H1 (cell line): ENCODE data around the gene GON4L. TPM values are rescaled to one million over a fixed set of nuclear protein-coding genes. Genes with fewer than 3 reads are reported as not detected.

Experiments used
- CTCF ChIA-PET: fragments of 300-600 bp; sonication (Branson Sonifier 250); formaldehyde crosslinking; loops from one replicate; lab custom pipeline; 2021; ENCODE audit not compliant: partially characterized antibody; lab: Charles Lee
- POLR2A ChIA-PET: fragments of 300-600 bp; sonication (Branson Sonifier 250); formaldehyde crosslinking; loops from one replicate; lab custom pipeline; 2021; ENCODE audit warnings: inconsistent platforms; ENCODE audit not compliant: partially characterized antibody; lab: Charles Lee
- DNase-seq, 2 experiments: peaks; one replicate each; pipeline versions ENCODE4 v3.0.0 to v3.0.0-alpha.2; 2010 to 2022; ENCODE audit warnings: low spot score in 2 of 2, low read depth in 1 of 2, mixed read lengths in 1 of 2
- FAIRE-seq: peaks from 2 replicates; lab custom pipeline; 2011; peaks lifted over from hg19 to GRCh38; lab: Jason Lieb, UNC
- H2AFZ ChIP-seq: 2 replicates; pipeline ENCODE4 v1.8.1; 2012; ENCODE audit warnings: low read length, inconsistent platforms
- H2AK5ac ChIP-seq: 2 replicates; pipeline ENCODE4 v1.6.1; 2013; ENCODE audit warnings: low read depth, low read length
- H2BK120ac ChIP-seq: replicated peaks from 2 replicates; pipeline ENCODE3; 2013; ENCODE audit warnings: low read depth, low read length, inconsistent platforms
- H2BK12ac ChIP-seq: 2 replicates; pipeline ENCODE4 v1.6.1; 2013; ENCODE audit warnings: low read depth, low read length
- H2BK15ac ChIP-seq: 2 replicates; pipeline ENCODE4 v1.6.1; 2013; ENCODE audit warnings: low read length
- H2BK20ac ChIP-seq: 2 replicates; pipeline ENCODE4 v1.6.1; 2013; ENCODE audit warnings: low read length
- H2BK5ac ChIP-seq: 2 replicates; pipeline ENCODE4 v1.6.1; 2013; ENCODE audit warnings: low read depth, low read length
- H3K14ac ChIP-seq: 2 replicates; pipeline ENCODE4 v1.6.1; 2013; ENCODE audit warnings: inconsistent platforms; ENCODE audit not compliant: insufficient read length
- H3K18ac ChIP-seq: 2 replicates; pipeline ENCODE4 v1.6.1; 2013; ENCODE audit warnings: low read length; ENCODE audit errors: extremely low read depth
- H3K23ac ChIP-seq: 2 replicates; pipeline ENCODE4 v1.6.1; 2013; ENCODE audit warnings: inconsistent platforms; ENCODE audit not compliant: insufficient read length
- H3K23me2 ChIP-seq: 2 replicates; pipeline ENCODE4 v1.6.1; 2013; ENCODE audit warnings: low read depth, low read length
- H3K27ac ChIP-seq: 2 replicates; pipeline ENCODE4 v1.6.1; 2011; ENCODE audit warnings: low read depth, low read length, inconsistent platforms
- H3K27me3 ChIP-seq, 4 experiments: replicated peaks in 1 of 4; 1 replicate in 1 of 4; 2 replicates in 3 of 4; pipeline versions ENCODE4 v1.6.1 to v1.8.1; 2011 to 2013; ENCODE audit warnings: low read length in 3 of 4, mild to moderate bottlenecking in 3 of 4, inconsistent platforms in 2 of 4, mixed read lengths in 2 of 4, moderate library complexity in 1 of 4; ENCODE audit not compliant: control insufficient read depth in 3 of 4, insufficient read depth in 3 of 4; ENCODE audit errors: extremely low read depth in 1 of 4
- H3K36me3 ChIP-seq, 4 experiments: 2 replicates each; pipeline versions ENCODE4 v1.6.1 to v1.8.1; 2011 to 2013; ENCODE audit warnings: mild to moderate bottlenecking in 4 of 4, low read length in 3 of 4, moderate library complexity in 2 of 4, control low read depth in 1 of 4, inconsistent platforms in 1 of 4; ENCODE audit not compliant: insufficient read depth in 4 of 4, control insufficient read depth in 2 of 4
- H3K4ac ChIP-seq: replicated peaks from 2 replicates; pipeline ENCODE3; 2013; ENCODE audit warnings: low read length, low read depth, mixed read lengths, inconsistent platforms; ENCODE audit not compliant: insufficient read length
- H3K4me1 ChIP-seq, 4 experiments: replicated peaks in 1 of 4; 1 replicate in 1 of 4; 2 replicates in 3 of 4; pipeline versions ENCODE4 v1.6.1 to v1.8.1; 2011 to 2013; ENCODE audit warnings: low read length in 3 of 4, inconsistent platforms in 2 of 4, mixed read lengths in 1 of 4; ENCODE audit not compliant: insufficient read depth in 4 of 4, control insufficient read depth in 3 of 4
- H3K4me2 ChIP-seq, 2 experiments: 2 replicates each; pipeline versions ENCODE4 v1.6.1 to v1.8.1; 2011 to 2013; ENCODE audit warnings: low read depth in 2 of 2, low read length in 2 of 2, control low read depth in 1 of 2, inconsistent platforms in 1 of 2, mild to moderate bottlenecking in 1 of 2; ENCODE audit not compliant: insufficient read depth in 1 of 2
- H3K4me3 ChIP-seq, 4 experiments: fragments of 200-600, 300-600 bp in 1 of 4; sonication (generic), shearing (Covaris generic), sonication (Bioruptor Twin) in 1 of 4; 2 replicates each; pipeline versions ENCODE4 v1.5.1 to v1.8.1; 2011 to 2016; ENCODE audit warnings: low read length in 4 of 4, low read depth in 3 of 4, control low read depth in 2 of 4, inconsistent platforms in 2 of 4, mild to moderate bottlenecking in 2 of 4, mixed read lengths in 1 of 4, moderate library complexity in 1 of 4; ENCODE audit not compliant: insufficient read depth in 2 of 4; ENCODE audit errors: extremely low read depth in 1 of 4
- H3K56ac ChIP-seq: replicated peaks from 2 replicates; pipeline ENCODE3; 2013; ENCODE audit warnings: low read depth, mild to moderate bottlenecking, mixed read lengths, low read length, inconsistent platforms; ENCODE audit not compliant: insufficient read length
- H3K79me1 ChIP-seq: 2 replicates; pipeline ENCODE4 v1.6.1; 2013; ENCODE audit warnings: low read depth, low read length, control low read depth
- H3K79me2 ChIP-seq, 2 experiments: 2 replicates each; pipeline versions ENCODE4 v1.6.1 to v1.8.1; 2012 to 2013; ENCODE audit warnings: low read length in 2 of 2, mild to moderate bottlenecking in 2 of 2, inconsistent platforms in 1 of 2; ENCODE audit not compliant: insufficient read depth in 2 of 2, control insufficient read depth in 1 of 2
- H3K9ac ChIP-seq, 4 experiments: replicated peaks in 1 of 4; 1 replicate in 1 of 4; 2 replicates in 3 of 4; pipeline versions ENCODE4 v1.6.1 to v1.8.1; 2011 to 2013; ENCODE audit warnings: low read depth in 3 of 4, low read length in 3 of 4, control low read depth in 2 of 4, mild to moderate bottlenecking in 2 of 4, moderate library complexity in 2 of 4, inconsistent platforms in 1 of 4; ENCODE audit errors: extremely low read depth in 1 of 4
- H3K9me3 ChIP-seq, 2 experiments: 2 replicates each; pipeline versions ENCODE4 v1.6.1 to v1.8.1; 2012 to 2013; ENCODE audit warnings: mild to moderate bottlenecking in 2 of 2, moderate library complexity in 2 of 2, control low read depth in 1 of 2, inconsistent platforms in 1 of 2, low read depth in 1 of 2, low read length in 1 of 2, mixed read lengths in 1 of 2; ENCODE audit not compliant: insufficient read depth in 2 of 2
- H4K20me1 ChIP-seq, 2 experiments: replicated peaks in 1 of 2; 2 replicates each; pipeline versions ENCODE3 to v1.8.1; 2011 to 2013; ENCODE audit warnings: inconsistent platforms in 2 of 2, low read length in 2 of 2, mild to moderate bottlenecking in 1 of 2; ENCODE audit not compliant: insufficient read depth in 2 of 2, control insufficient read depth in 1 of 2
- H4K5ac ChIP-seq: 2 replicates; pipeline ENCODE4 v1.6.1; 2013; ENCODE audit warnings: low read length, low read depth, mixed read lengths, inconsistent platforms; ENCODE audit not compliant: insufficient read length
- H4K8ac ChIP-seq: 2 replicates; pipeline ENCODE4 v1.8.0; 2013; ENCODE audit warnings: mild to moderate bottlenecking, moderate library complexity, low read length, inconsistent platforms; ENCODE audit not compliant: insufficient read depth; ENCODE audit errors: extremely low read depth
- H4K91ac ChIP-seq: replicated peaks from 2 replicates; pipeline ENCODE3; 2013; ENCODE audit warnings: low read length, mixed read lengths, inconsistent platforms; ENCODE audit not compliant: insufficient read length
- BCL11A ChIP-seq, 2 experiments: IDR thresholded peaks; one replicate each; pipeline ENCODE4 v1.6.1; 2011; ENCODE audit warnings: low read depth in 2 of 2, low read length in 2 of 2, mild to moderate bottlenecking in 2 of 2
- CHD1 ChIP-seq: IDR thresholded peaks from 2 replicates; pipeline ENCODE4 v1.6.1; 2012; ENCODE audit warnings: low read depth, low read length, improper control_type of control experiment
- CTCF ChIP-seq, 3 experiments: IDR thresholded peaks; 1 replicate in 2 of 3; 2 replicates in 1 of 3; pipeline versions ENCODE4 v1.5.1 to v1.6.1; 2011; ENCODE audit warnings: low read length in 3 of 3, mild to moderate bottlenecking in 3 of 3, inconsistent platforms in 2 of 3, low read depth in 1 of 3, moderate library complexity in 1 of 3; ENCODE audit not compliant: insufficient read depth in 1 of 3; ENCODE audit errors: control extremely low read depth in 1 of 3
- FOSL1 ChIP-seq: IDR thresholded peaks from 2 replicates; pipeline ENCODE4 v1.6.1; 2011; ENCODE audit warnings: mild to moderate bottlenecking, low read depth, low read length, moderate library complexity; ENCODE audit not compliant: insufficient read depth
- GABPA ChIP-seq: IDR thresholded peaks from 2 replicates; pipeline ENCODE4 v1.6.1; 2011; ENCODE audit warnings: mild to moderate bottlenecking, low read length, moderate library complexity, borderline replicate concordance; ENCODE audit not compliant: insufficient read depth
- NRF1 ChIP-seq: IDR thresholded peaks from 2 replicates; pipeline ENCODE4 v1.6.1; 2011; ENCODE audit warnings: mild to moderate bottlenecking, low read depth, low read length, improper control_type of control experiment
- PHF8 ChIP-seq: fragments of 200-600 bp; sonication (generic); conservative IDR thresholded peaks from 2 replicates; pipeline ENCODE4 v1.7.1; 2012; ENCODE audit warnings: low read depth, mild to moderate bottlenecking, inconsistent platforms, low read length, moderate library complexity
- RAD21 ChIP-seq, 2 experiments: IDR thresholded peaks in 1 of 2; conservative IDR thresholded peaks in 1 of 2; 2 replicates each; pipeline ENCODE4 v1.6.1; 2011; ENCODE audit warnings: low read depth in 2 of 2, low read length in 2 of 2, improper control_type of control experiment in 1 of 2, inconsistent platforms in 1 of 2, mild to moderate bottlenecking in 1 of 2, moderate library complexity in 1 of 2
- TAF1 ChIP-seq: IDR thresholded peaks from 2 replicates; pipeline ENCODE4 v1.6.1; 2011; ENCODE audit warnings: mild to moderate bottlenecking, low read depth, low read length
- USF2 ChIP-seq: IDR thresholded peaks from 2 replicates; pipeline ENCODE4 v1.6.1; 2011; ENCODE audit warnings: low read length, improper control_type of control experiment
- WGBS, 2 experiments: shearing (Covaris generic) in 1 of 2; methylation state at CpG; one replicate each; pipeline versions ENCODE4 v1.1.6 to v1.1.7; 2013 to 2015; ENCODE audit warnings: low lambda C conversion rate in 2 of 2, mixed read lengths in 2 of 2, inconsistent platforms in 1 of 2, low coverage in 1 of 2, missing lambda C conversion rate in 1 of 2; ENCODE audit not compliant: insufficient replicate concordance in 2 of 2, insufficient coverage in 1 of 2, insufficient read length in 1 of 2; ENCODE audit errors: extremely low coverage in 1 of 2, missing lambda C conversion rate in 1 of 2; 5-methylcytosine and 5-hydroxymethylcytosine counted together
- polyA plus RNA-seq, 7 experiments: library from polyadenylated mRNA; depleted of rRNA in 3 of 7; stranded (reverse) in 5 of 7; unstranded in 2 of 7; fragments of >200 nt in 5 of 7; fragments of 200-250 nt in 2 of 7; gene quantifications; 1 replicate in 5 of 7; 2 replicates in 1 of 7; 4 replicates in 1 of 7; pipeline versions ENCODE4 v1.2.1 to v1.2.3, GENCODE V29; 2011 to 2013; ENCODE audit warnings: missing spikeins in 2 of 7, mixed read lengths in 2 of 7
- total RNA-seq: library from RNA; stranded (reverse); fragmentation: NEBNext Ultra II Directional; extraction: Animal tissue kit (Norgen Biotek cat#: 25700); gene quantifications from 2 replicates; pipeline ENCODE4 v1.2.1, GENCODE V29; 2021

The GON4L gene
- total and polyA plus RNA-seq, 2 of the 8 experiments (the other 6 are each of a cell fraction or from before 2014, with no cell fraction given) = 26.2 to 52.1 TPM

- Histone ChIP-seq H3K56ac (no peak overlapping the region), H4K91ac (no peak overlapping the region), H2BK15ac (no peak overlapping the region), H3K36me3 (peaks cover 0 to 16% (median 5%) of the 10 kb centered on the region in 4 experiments; a peak in 2 of 8 replicates), H3K9me3 (no peaks in the 10 kb centered on the region), H4K20me1 (no peaks in the 10 kb centered on the region), H3K4me3 (no peak overlapping the region), H3K79me1 (no peaks in the 10 kb centered on the region), H3K23ac (no peak overlapping the region), H3K4me1 (no peaks in the 10 kb centered on the region), H2BK5ac (no peak overlapping the region), H3K18ac (no peak overlapping the region), H2AFZ (no peak overlapping the region), H3K27ac (no peak overlapping the region), H3K14ac (no peak overlapping the region), H3K23me2 (no peaks in the 10 kb centered on the region), H3K9ac (no peak overlapping the region), H2AK5ac (no peak overlapping the region), H3K4ac (no peak overlapping the region), H3K79me2 (no peaks in the 10 kb centered on the region), H3K4me2 (no peak overlapping the region), H4K5ac (no peak overlapping the region), H2BK20ac (no peak overlapping the region), H2BK120ac (no peak overlapping the region), H3K27me3 (no peaks in the 10 kb centered on the region), H2BK12ac (no peak overlapping the region), H4K8ac (no peak overlapping the region)
- DNase-seq (no peak), FAIRE-seq (no peak)
- POLR2A ChIA-PET = interaction anchor here (0.8 kb wide), 1 partner anchor 175 kb away, joined by 6 read pairs; no protein-coding TSS in a partner anchor
- CTCF ChIA-PET = interaction anchor here (0.6 to 1.4 kb wide), 3 partner anchors 10 to 390 kb away, joined by 3 to 5 read pairs (median 4); no protein-coding TSS in a partner anchor
- WGBS, 2 experiments = 93% methylated on average over 4 of the region's 4 CpGs; no CpG with 5 or more reads in 1 of the 2 experiments
- TF ChIP-seq GABPA (no peak), USF2 (no peak), FOSL1 (no peak), PHF8 (no peak), CTCF (IDR thresholded peaks at IDR 0.05; ENCODE audit: control extremely low read depth in 1 of 3, insufficient read depth in 1 of 3, low read depth in 1 of 3, low read length in 3 of 3) (no peak), NRF1 (no peak), TAF1 (no peak), CHD1 (no peak), BCL11A (IDR thresholded peaks at IDR 0.05; ENCODE audit: low read depth in 2 of 2, low read length in 2 of 2) (no peak), RAD21 (IDR thresholded peaks at IDR 0.05 in 1 of 2, conservative IDR thresholded peaks at IDR 0.05 in 1 of 2; ENCODE audit: low read depth in 2 of 2, low read length in 2 of 2) (no peak)
These were observed 137.3 kb downstream of the GON4L start for GRCh38 chr1:155719703-155720102.
